WERI-Rb-1 (cell line): Measurements from ENCODE around the gene C4orf50.

Experiments used
- DNase-seq: peaks from one replicate; pipeline ENCODE4 v3.0.0-alpha.2; 2020
- H3K27ac ChIP-seq: fragments of 250-450 bp; sonication (Bioruptor Pico); 2 replicates; pipeline ENCODE4 v1.5.1; 2020; ENCODE audit warnings: mild to moderate bottlenecking, moderate library complexity
- H3K27me3 ChIP-seq: fragments of 250-450 bp; sonication (Bioruptor Pico); 2 replicates; pipeline ENCODE4 v1.5.1; 2021; ENCODE audit warnings: mild to moderate bottlenecking, low read depth, moderate library complexity; ENCODE audit not compliant: insufficient read depth, severe bottlenecking
- H3K36me3 ChIP-seq: fragments of 250-450 bp; sonication (Bioruptor Pico); 2 replicates; pipeline ENCODE4 v1.5.1; 2020; ENCODE audit warnings: mild to moderate bottlenecking, moderate library complexity
- H3K4me3 ChIP-seq: 2 replicates; pipeline ENCODE4 v1.5.1; 2011; ENCODE audit warnings: low read depth, mild to moderate bottlenecking, control low read depth, low read length
- H3K9me3 ChIP-seq: fragments of 250-450 bp; sonication (Bioruptor Pico); 2 replicates; pipeline ENCODE4 v1.5.1; 2021; ENCODE audit warnings: mild to moderate bottlenecking, moderate library complexity; ENCODE audit not compliant: severe bottlenecking
- CTCF ChIP-seq: IDR thresholded peaks from 2 replicates; pipeline ENCODE4 v1.5.1; 2011; ENCODE audit warnings: low read depth, mild to moderate bottlenecking, control low read depth, inconsistent platforms, low read length

C4orf50 gene

GRCh38 chr4:6027392-6027791, 9.2 kb upstream of the C4orf50 start:
- Histone ChIP-seq H3K27ac (no peak overlapping the region), H3K4me3 (no peak overlapping the region), H3K36me3 (no peaks in the 10 kb centered on the region), H3K9me3 (no peaks in the 10 kb centered on the region), H3K27me3 (no peaks in the 10 kb centered on the region)
- DNase-seq = no peak
- no peak for TF ChIP-seq CTCF

GRCh38 chr4:6024313-6024960, 6.2 kb upstream of the C4orf50 start:
- TF ChIP-seq CTCF = no peak
- no peak for DNase-seq

DNA sequence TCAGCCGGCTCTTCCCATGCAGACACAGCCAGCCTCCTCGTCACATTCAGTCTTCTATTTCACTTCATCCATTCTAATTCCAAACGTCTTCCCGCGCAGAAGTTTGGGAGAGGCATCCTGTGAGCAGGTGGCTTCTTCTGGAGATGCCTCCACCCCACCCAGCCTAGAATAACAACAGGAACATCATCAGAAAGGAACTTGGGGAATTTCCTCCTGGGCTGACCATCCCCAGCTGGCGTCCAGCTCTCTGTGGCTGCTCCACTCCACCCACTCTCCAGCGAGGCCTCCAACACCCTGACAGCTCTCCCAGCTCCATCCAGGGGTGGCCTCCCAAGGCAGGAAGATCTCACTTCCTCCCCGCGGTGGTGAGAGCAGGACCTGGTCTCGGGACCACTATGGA, 5.5 kb upstream of the C4orf50 start:
- Histone ChIP-seq H3K27ac (no peak overlapping the region), H3K4me3 (no peak overlapping the region), H3K9me3 (no peaks in the 10 kb centered on the region), H3K36me3 (no peaks in the 10 kb centered on the region), H3K27me3 (no peaks in the 10 kb centered on the region)
- no peak for DNase-seq
- no peak for TF ChIP-seq CTCF

More at GRCh38 chr4:6024313-6024960, 6.2 kb upstream of the C4orf50 start:
- no peak overlapping the region for H3K4me3 ChIP-seq
- H3K9me3 ChIP-seq = no peaks in the 10 kb centered on the region
- H3K36me3 ChIP-seq = no peaks in the 10 kb centered on the region
- H3K27me3 ChIP-seq = no peaks in the 10 kb centered on the region
- no peak overlapping the region for H3K27ac ChIP-seq

GRCh38 chr4:6022607-6023288, 4.5 kb upstream of the C4orf50 start:
- TF ChIP-seq CTCF = no peak
- Histone ChIP-seq H3K9me3 (no peaks in the 10 kb centered on the region), H3K27me3 (no peaks in the 10 kb centered on the region), H3K36me3 (no peaks in the 10 kb centered on the region), H3K27ac (no peak overlapping the region), H3K4me3 (no peak overlapping the region)
- DNase-seq = no peak

- H3K27me3 ChIP-seq = no peaks in the 10 kb centered on the region
- H3K9me3 ChIP-seq = no peaks in the 10 kb centered on the region
- TF ChIP-seq CTCF = no peak
- no peaks in the 10 kb centered on the region for H3K36me3 ChIP-seq
- no peak overlapping the region for H3K27ac ChIP-seq
- no peak for DNase-seq
- H3K4me3 ChIP-seq = no peak overlapping the region
Measured at GRCh38 chr4:6021831-6022606, 3.8 kb upstream of the C4orf50 start.
